ENCODE measurements around the gene OPCML. TPM values are rescaled to one million over a fixed set of nuclear protein-coding genes. Genes with fewer than 3 reads are reported as not detected.

OPCML gene
- total and polyA plus RNA-seq, 2 donors (not counting 1 experiment from before 2014, with no cell fraction given), result not detected

DNA sequence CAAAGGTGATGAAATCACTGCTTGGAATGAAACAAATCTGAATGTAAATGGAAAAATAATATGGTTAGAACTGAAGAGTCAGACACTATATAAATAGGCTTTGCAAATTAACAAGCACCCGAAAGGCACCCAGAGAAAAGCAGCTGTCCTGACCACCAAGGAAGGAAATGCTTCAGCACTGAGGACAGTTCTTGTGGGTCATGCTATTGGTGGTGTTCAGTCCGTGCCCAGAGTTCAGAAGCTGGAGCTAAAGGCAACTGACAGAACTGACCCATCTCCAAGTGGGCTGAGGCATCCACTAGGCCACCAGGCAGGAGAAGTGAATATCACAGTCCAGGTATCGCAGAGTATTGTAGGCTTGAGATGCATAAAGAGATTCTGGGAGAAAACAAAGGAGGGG lies 208.9 kb downstream of the OPCML start:
- Histone ChIP-seq H3K9me3 (ENCODE audit: control extremely low read depth in 1 of 3, control insufficient read depth in 2 of 3, insufficient read depth in 1 of 3, low read length in 2 of 3) (no peaks in the 10 kb centered on the region), H3K27me3 (replicated peaks in 1 of 4; ENCODE audit: control extremely low read depth in 1 of 4, control insufficient read depth in 3 of 4, insufficient read depth in 4 of 4, low read length in 3 of 4) (no peaks in the 10 kb centered on the region), H3K9ac (ENCODE audit: low read length) (no peak overlapping the region), H3K79me2 (ENCODE audit: control insufficient read depth, insufficient read depth, low read length) (no peaks in the 10 kb centered on the region), H3K4me3 (ENCODE audit: control extremely low read depth in 1 of 5, extremely low read depth in 1 of 5, insufficient read depth in 1 of 5, low read depth in 2 of 5, low read length in 4 of 5) (no peak overlapping the region), H2AFZ (ENCODE audit: insufficient read depth, low read depth, low read length, poor library complexity, severe bottlenecking) (no peak overlapping the region), H4K20me1 (ENCODE audit: control insufficient read depth, insufficient read depth, low read length, poor library complexity, severe bottlenecking) (no peaks in the 10 kb centered on the region), H3K4me1 (ENCODE audit: control insufficient read depth in 2 of 2, insufficient read depth in 2 of 2, low read length in 2 of 2) (no peaks in the 10 kb centered on the region), H3K36me3 (replicated peaks in 1 of 2; ENCODE audit: control extremely low read depth in 1 of 2, control insufficient read depth in 1 of 2, extremely low read depth in 1 of 2, insufficient read depth in 2 of 2, low read length in 1 of 2) (no peaks in the 10 kb centered on the region), H3K27ac (ENCODE audit: low read length in 2 of 2) (no peak overlapping the region), H3K4me2 (replicated peaks; ENCODE audit: low read depth, low read length, poor library complexity, severe bottlenecking) (no peak overlapping the region)
- no peak overlapping the region for H3K4me3 Mint-ChIP-seq
- H3K27ac Mint-ChIP-seq, result no peak overlapping the region
- no peaks in the 10 kb centered on the region for H3K4me1 Mint-ChIP-seq
- peaks cover 2% of the 10 kb centered on the region for H3K9me3 Mint-ChIP-seq (ENCODE audit: insufficient read depth)
- ATAC-seq (ENCODE audit: low read depth), result no peak
- TF ChIP-seq, protein P1, sequence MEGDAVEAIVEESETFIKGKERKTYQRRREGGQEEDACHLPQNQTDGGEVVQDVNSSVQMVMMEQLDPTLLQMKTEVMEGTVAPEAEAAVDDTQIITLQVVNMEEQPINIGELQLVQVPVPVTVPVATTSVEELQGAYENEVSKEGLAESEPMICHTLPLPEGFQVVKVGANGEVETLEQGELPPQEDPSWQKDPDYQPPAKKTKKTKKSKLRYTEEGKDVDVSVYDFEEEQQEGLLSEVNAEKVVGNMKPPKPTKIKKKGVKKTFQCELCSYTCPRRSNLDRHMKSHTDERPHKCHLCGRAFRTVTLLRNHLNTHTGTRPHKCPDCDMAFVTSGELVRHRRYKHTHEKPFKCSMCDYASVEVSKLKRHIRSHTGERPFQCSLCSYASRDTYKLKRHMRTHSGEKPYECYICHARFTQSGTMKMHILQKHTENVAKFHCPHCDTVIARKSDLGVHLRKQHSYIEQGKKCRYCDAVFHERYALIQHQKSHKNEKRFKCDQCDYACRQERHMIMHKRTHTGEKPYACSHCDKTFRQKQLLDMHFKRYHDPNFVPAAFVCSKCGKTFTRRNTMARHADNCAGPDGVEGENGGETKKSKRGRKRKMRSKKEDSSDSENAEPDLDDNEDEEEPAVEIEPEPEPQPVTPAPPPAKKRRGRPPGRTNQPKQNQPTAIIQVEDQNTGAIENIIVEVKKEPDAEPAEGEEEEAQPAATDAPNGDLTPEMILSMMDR (IDR thresholded peaks at IDR 0.05), result no peak
- no peak for TF ChIP-seq EZH2 (IDR thresholded peaks at IDR 0.05; ENCODE audit: borderline replicate concordance, insufficient read depth, low read depth, low read length, poor library complexity, severe bottlenecking)
- WGBS (ENCODE audit: insufficient coverage), result 59% methylated on average over 2 of the region's 3 CpGs
- no peaks in the 10 kb centered on the region for H3K27me3 Mint-ChIP-seq
- ChIA-PET POLR2A (no interaction called here), CTCF (no interaction called here)
- intact Hi-C loops (cut with micrococcal nuclease), result no loop called here
- no peak for DNase-seq

GRCh38 chr11:133318221-133318620 lies 214.1 kb downstream of the OPCML start:
- no peak overlapping the region for H3K4me3 Mint-ChIP-seq
- H3K9me3 Mint-ChIP-seq (ENCODE audit: insufficient read depth), result peaks cover 2% of the 10 kb centered on the region
- H3K79me2 ChIP-seq (ENCODE audit: control insufficient read depth, insufficient read depth, low read length), result no peaks in the 10 kb centered on the region
- no peaks in the 10 kb centered on the region for H3K27me3 Mint-ChIP-seq
- 56% methylated on average over 4 of the region's 5 CpGs for WGBS (ENCODE audit: insufficient coverage)
- H3K27ac Mint-ChIP-seq, result no peak overlapping the region
- no peak overlapping the region for H3K27ac ChIP-seq (ENCODE audit: low read length in 2 of 2)
- no peak overlapping the region for H3K4me2 ChIP-seq (replicated peaks; ENCODE audit: low read depth, low read length, poor library complexity, severe bottlenecking)
- intact Hi-C loops (cut with micrococcal nuclease), result no loop called here
- no peaks in the 10 kb centered on the region for H3K9me3 ChIP-seq (ENCODE audit: control extremely low read depth in 1 of 3, control insufficient read depth in 2 of 3, insufficient read depth in 1 of 3, low read length in 2 of 3)
- no peak overlapping the region for H3K9ac ChIP-seq (ENCODE audit: low read length)
- POLR2A ChIA-PET, result no interaction called here
- TF ChIP-seq, protein P1 (IDR thresholded peaks at IDR 0.05), result no peak
- TF ChIP-seq EZH2 (IDR thresholded peaks at IDR 0.05; ENCODE audit: borderline replicate concordance, insufficient read depth, low read depth, low read length, poor library complexity, severe bottlenecking), result no peak
- H3K4me3 ChIP-seq (ENCODE audit: control extremely low read depth in 1 of 5, extremely low read depth in 1 of 5, insufficient read depth in 1 of 5, low read depth in 2 of 5, low read length in 4 of 5), result no peak overlapping the region
- no peaks in the 10 kb centered on the region for H3K36me3 ChIP-seq (replicated peaks in 1 of 2; ENCODE audit: control extremely low read depth in 1 of 2, control insufficient read depth in 1 of 2, extremely low read depth in 1 of 2, insufficient read depth in 2 of 2, low read length in 1 of 2)
- ATAC-seq (ENCODE audit: low read depth), result no peak
- CTCF ChIA-PET, result no interaction called here
- no peaks in the 10 kb centered on the region for H3K27me3 ChIP-seq (replicated peaks in 1 of 4; ENCODE audit: control extremely low read depth in 1 of 4, control insufficient read depth in 3 of 4, insufficient read depth in 4 of 4, low read length in 3 of 4)
- H3K4me1 Mint-ChIP-seq, result no peaks in the 10 kb centered on the region
- no peak for DNase-seq
- no peak overlapping the region for H2AFZ ChIP-seq (ENCODE audit: insufficient read depth, low read depth, low read length, poor library complexity, severe bottlenecking)
- H3K4me1 ChIP-seq (ENCODE audit: control insufficient read depth in 2 of 2, insufficient read depth in 2 of 2, low read length in 2 of 2), result no peaks in the 10 kb centered on the region
- no peaks in the 10 kb centered on the region for H4K20me1 ChIP-seq (ENCODE audit: control insufficient read depth, insufficient read depth, low read length, poor library complexity, severe bottlenecking)
